Nucleus accumbens (tissue), 56 donors: ENCODE data around the gene NEURL3.

Source experiments
- DNase-seq, 56 donors: peaks; one replicate each; lab custom pipeline; 2025; lab: John Stamatoyannopoulos, UW

NEURL3 gene

DNA sequence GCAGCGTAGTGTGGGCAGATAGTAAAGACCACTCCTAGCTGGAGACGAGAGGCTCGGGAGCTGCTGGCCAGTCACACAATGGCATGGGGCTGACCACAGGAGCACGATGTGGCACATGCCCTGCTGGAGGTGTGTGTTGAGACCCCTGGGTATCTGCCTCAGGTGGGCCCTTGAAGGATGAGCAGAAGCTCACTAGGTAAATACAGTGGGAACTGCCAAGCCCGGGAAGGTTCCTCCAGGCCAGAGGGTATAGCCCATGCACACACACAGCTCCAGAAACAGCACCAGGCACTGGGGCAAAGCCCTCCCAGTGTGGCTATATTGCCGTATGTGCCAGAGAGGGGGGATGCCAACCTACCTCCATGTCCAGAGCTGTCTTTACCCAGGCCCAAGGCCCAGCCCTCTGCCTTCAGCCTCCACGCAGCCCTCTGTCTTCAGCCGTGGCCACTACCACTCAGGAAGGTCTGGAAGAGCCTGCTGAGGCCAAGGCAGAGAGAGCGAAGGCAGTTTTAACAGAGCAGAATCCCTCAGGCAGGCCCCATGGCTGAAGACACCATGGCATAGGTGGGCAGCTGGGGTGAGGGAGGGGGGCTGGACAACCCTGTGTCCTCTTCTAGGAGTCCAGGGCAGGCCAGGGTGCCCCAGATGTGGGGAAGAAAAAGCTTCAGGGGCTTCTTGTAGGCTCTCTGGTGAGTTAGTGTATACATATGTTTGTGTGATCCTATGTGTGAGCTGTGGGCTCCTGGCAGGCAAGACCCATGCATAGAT, 24.4 kb upstream of the NEURL3 start:
- no peak for DNase-seq

- peak in 2 of 56 donors; percentile 39 to 59 for DNase-seq
Observed at GRCh38 chr2:96528700-96529375, 23.7 kb upstream of the NEURL3 start.

- DNase-seq = peak in 18 of 56 donors; percentile 6 to 59 (median 23)
Observed at GRCh38 chr2:96528006-96528699, 23.0 kb upstream of the NEURL3 start.

DNA sequence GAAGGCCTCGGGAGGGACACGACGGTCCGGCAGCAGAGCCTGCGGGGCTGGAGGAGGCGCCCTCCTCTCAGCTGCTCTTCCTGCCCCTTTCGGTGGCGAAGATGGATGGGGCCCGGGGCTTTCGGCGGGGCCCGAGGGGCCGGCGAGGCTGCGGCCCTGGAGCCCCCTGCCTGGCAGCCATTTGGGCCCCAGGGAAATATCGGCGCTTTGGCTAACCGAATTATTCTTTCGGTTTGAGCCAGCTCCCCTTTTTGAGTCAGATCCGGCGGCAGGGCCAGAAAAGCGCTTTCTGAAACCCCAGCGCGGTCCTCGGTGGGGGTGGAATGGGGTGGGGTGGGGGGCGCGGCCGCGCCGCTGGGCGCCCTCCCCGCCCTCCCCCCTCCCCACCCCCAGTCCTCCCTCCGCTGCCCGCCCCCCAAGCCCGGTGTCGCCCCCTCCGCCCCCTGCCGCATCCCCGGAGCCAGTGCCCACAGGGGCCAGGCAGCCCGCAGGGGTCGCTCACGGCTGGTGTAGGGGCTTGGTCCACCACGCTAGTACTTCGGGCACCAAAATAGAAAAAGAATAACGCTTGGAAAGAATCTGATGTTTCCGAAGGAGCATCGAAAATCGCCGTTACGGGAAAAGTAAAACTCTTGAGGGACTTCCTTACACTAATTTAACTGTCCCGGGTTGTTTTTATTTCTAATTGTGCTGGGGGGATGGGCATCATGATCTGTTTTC, 22.3 kb upstream of the NEURL3 start:
- DNase-seq = peak in 8 of 56 donors; percentile 5 to 50 (median 18)

DNA sequence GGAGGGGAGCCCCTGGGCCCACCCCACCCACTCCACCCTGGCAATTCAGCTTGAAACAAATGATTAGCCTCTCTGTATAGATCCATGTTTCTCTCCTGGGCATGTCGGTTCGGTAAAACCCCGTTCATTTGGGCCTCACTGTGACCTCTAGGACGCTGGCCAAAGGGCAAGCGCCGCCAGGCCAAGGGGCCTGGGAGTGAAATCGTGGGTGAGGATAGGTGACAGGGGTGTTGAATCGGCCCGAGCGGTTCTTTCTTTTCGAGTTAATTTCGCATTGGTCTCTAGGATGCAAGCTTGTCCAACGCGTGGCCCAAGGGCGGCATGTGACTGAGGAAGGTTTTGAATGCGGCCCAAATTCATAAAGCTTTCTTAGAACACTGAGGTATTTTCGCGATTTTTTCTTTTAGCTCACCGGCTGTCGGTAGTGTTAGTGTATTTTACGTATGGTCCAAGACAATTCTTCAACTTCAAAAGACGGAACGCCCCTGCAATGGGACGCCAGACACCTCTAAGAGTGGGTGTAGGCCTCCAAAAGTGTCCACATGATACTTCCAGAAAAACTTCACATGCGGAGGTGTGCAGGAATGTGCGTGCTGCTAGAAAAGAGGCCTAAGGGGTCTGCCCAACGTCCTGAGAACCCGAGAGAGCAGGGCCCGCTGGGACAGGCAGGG, 21.6 kb upstream of the NEURL3 start:
- DNase-seq = no peak

GRCh38 chr2:96526101-96526591, 21.0 kb upstream of the NEURL3 start:
- DNase-seq = no peak

GRCh38 chr2:96525211-96525507, 20.0 kb upstream of the NEURL3 start:
- no peak for DNase-seq

- DNase-seq = no peak
Observed at GRCh38 chr2:96524482-96525210, 19.5 kb upstream of the NEURL3 start.

- no peak for DNase-seq
Observed at GRCh38 chr2:96523659-96524481, 18.7 kb upstream of the NEURL3 start.

GRCh38 chr2:96522304-96523203, 17.4 kb upstream of the NEURL3 start:
- no peak for DNase-seq

GRCh38 chr2:96521219-96521618, 16.1 kb upstream of the NEURL3 start:
- no peak for DNase-seq

DNA sequence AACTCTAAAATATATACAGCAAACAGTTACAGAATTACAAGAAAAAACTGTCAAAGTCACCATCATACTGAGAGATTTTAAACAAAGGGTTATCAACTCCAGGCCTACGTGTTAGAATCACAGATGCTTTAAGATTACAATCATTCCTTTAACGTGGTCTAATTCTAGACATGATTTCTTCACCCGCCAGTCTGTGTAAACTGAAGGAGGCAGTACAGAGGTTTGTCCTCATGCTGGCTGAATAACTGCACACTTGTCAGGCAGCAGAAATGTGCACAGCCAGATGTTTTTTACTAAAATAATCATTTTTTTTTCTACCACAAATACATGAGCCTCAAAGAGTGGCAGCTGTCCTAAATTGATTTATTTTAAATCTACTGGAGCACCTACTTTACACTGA, 15.5 kb upstream of the NEURL3 start:
- DNase-seq = no peak

DNA sequence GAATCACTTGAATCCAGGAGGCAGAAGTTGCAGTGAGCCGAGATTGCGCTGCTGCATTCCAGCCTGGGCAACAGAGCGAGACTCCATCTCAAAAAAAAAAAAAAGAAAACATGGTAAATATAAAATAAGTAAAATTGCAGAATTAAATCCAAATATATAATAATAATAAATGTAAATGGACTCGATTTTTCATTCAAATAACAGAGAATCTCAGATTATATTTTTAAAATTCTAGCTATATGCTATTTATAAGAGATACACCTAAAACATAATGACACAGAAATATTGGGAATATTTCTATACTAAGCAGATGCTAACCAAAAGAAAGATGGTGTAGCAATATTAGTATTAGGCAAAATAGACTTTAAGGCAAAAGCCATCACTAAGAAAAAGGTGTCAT, 15.1 kb upstream of the NEURL3 start:
- DNase-seq = no peak

DNA sequence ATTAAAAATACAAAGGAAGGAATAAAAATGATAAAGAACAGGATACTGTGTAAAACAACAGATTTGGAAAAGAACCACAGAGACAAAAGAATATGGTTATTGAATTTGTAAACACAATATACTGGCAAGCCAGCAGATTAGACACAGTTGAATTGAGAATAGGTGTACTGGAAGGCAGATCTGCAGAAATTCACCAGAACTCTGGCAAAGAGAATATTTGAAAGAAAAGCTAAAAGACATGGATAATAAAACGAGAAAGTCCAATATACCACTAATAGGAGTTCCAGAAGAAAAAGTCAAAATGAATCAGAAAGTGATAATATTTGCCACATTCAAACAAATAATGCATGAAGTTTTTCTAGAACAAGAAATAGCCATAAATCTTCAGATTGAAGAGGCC, 11.9 kb upstream of the NEURL3 start:
- DNase-seq = no peak

DNA sequence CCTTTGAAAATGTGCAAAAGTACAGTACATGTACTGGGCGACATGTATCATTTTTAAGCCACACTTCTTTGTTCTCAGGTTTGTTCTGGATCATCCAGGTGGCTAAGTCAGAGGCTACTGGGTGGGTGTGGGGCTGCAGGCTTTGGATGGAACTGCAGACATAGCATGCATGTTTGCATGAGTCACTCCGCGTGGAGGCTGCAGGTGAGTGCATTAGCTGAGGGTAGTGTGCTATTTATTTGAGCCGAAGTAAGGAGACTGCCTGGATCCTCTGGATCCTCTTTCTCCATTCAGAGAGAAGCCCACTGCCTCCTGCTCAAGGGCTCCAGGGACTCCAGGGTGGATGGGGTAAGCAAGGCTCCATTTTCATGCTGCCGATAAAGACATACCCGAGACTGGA, 9.4 kb upstream of the NEURL3 start:
- no peak for DNase-seq

- DNase-seq = no peak
Observed at GRCh38 chr2:96512341-96512740, 7.2 kb upstream of the NEURL3 start.

GRCh38 chr2:96511851-96512250, 6.7 kb upstream of the NEURL3 start:
- DNase-seq = no peak
